ENCODE measurements around the gene HSD11B1.

HSD11B1 gene

DNA sequence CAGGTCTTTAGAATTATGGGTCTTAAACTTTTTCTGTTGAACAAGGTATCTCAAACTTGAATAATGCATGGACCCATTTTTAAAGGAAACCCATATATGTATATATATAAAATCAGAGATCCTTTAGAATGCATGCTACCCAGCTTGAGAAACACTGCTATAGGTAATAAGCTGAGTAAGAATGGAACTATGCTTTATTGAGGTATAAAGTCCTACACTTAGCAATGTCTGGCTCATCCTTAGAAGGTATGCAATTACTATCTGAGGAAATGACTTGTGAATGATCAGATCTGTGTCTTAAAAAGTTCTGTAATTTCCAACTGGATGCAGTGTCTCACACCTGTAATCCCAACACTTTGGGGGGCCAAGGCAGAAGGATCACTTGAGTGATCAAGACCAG lies 62.5 kb downstream of the HSD11B1 start:
- TF ChIP-seq, protein P1, sequence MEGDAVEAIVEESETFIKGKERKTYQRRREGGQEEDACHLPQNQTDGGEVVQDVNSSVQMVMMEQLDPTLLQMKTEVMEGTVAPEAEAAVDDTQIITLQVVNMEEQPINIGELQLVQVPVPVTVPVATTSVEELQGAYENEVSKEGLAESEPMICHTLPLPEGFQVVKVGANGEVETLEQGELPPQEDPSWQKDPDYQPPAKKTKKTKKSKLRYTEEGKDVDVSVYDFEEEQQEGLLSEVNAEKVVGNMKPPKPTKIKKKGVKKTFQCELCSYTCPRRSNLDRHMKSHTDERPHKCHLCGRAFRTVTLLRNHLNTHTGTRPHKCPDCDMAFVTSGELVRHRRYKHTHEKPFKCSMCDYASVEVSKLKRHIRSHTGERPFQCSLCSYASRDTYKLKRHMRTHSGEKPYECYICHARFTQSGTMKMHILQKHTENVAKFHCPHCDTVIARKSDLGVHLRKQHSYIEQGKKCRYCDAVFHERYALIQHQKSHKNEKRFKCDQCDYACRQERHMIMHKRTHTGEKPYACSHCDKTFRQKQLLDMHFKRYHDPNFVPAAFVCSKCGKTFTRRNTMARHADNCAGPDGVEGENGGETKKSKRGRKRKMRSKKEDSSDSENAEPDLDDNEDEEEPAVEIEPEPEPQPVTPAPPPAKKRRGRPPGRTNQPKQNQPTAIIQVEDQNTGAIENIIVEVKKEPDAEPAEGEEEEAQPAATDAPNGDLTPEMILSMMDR (IDR thresholded peaks at IDR 0.05; ENCODE audit: low read depth, low read length): no peak
- no peak for DNase-seq (ENCODE audit: extremely low read depth, low read depth)

DNA sequence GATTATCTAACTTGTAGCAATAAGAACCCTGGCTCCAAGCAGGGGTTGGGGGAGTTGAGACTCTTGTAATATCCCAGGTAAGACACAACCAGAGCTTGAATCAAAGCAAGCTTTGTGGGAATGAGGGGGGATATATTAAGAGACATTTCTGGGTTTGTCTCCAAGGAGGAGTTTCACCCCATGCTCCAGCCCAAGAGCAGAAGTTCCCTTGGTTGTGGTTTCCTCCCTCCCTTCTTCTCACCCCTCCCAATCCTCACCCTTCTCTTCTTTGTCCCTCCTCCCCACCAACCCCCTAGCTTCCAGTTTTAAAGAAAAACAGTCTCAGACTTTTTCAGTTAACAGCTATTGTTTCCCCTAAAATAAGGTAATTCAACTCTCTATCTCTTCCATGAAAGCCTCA lies 63.1 kb downstream of the HSD11B1 start:
- TF ChIP-seq, protein P1 (IDR thresholded peaks at IDR 0.05; ENCODE audit: low read depth, low read length): no peak
- DNase-seq (ENCODE audit: extremely low read depth, low read depth): no peak

DNA sequence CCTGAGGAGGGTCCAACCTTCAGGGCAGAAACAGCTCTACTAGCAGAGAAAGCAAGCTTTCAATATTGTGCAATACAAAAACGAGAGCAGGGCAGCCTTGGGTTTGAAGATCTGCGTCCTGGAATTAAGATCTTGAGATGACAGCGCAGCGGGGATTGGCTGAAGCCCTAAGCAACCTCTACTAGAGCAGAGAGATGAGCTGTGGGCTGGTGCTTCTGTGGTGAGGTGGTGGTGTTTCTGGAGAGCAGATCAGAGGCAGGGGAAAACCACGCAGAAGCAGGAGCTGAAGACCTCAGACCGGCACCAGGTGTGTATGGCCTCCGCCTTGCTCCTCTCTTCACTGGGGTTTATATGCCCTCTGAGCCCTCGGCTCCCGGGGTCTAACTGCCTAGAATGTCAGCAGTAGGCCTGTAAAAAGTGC lies 63.7 kb downstream of the HSD11B1 start:
- TF ChIP-seq, protein P1 (IDR thresholded peaks at IDR 0.05; ENCODE audit: low read depth, low read length): no peak
- no peak for DNase-seq (ENCODE audit: extremely low read depth, low read depth)

DNA sequence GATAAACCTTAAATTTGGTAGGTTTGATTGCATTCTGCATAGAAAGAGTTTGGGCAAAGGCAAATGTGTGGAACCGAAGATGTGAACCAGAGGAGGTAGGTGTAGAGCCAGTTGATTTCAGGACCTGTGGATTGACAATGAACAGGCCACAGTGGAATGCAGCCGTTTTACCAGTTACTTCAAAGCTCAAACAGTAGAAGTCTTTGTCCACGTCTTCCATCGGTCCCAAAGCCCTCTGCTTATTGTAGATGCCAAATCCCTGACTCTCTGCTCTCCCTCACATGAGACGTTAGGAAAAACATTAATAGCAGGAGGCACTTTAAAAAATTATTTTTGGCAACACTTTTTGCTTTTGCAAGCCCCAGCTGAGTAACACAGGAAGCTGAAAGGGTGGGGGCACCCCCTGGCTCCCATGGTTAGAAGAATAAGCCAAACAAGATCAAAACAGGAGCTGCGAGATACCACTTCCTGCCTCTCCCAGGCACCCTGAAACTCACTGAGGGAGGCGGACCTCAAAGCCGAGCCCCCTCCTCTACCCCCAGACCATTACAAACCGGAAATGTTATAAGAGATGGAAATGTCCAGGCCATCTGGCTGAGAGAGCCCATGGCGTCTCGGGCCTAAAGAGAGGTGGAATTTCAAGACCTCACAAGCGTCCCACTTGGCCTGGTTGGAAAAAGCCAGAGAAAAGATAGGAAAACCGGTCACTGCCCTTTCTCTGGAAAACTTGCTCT lies 64.7 kb downstream of the HSD11B1 start:
- TF ChIP-seq, protein P1 (IDR thresholded peaks at IDR 0.05; ENCODE audit: low read depth, low read length): no peak
- peak; percentile 16 for DNase-seq (ENCODE audit: extremely low read depth, low read depth)

GRCh38 chr1:209769971-209770370 lies 65.3 kb downstream of the HSD11B1 start:
- TF ChIP-seq, protein P1 (IDR thresholded peaks at IDR 0.05; ENCODE audit: low read depth, low read length): no peak
- no peak for DNase-seq (ENCODE audit: extremely low read depth, low read depth)

GRCh38 chr1:209770636-209771415 lies 66.2 kb downstream of the HSD11B1 start:
- no peak for DNase-seq (ENCODE audit: extremely low read depth, low read depth)
- TF ChIP-seq, protein P1 (IDR thresholded peaks at IDR 0.05; ENCODE audit: low read depth, low read length): no peak

DNA sequence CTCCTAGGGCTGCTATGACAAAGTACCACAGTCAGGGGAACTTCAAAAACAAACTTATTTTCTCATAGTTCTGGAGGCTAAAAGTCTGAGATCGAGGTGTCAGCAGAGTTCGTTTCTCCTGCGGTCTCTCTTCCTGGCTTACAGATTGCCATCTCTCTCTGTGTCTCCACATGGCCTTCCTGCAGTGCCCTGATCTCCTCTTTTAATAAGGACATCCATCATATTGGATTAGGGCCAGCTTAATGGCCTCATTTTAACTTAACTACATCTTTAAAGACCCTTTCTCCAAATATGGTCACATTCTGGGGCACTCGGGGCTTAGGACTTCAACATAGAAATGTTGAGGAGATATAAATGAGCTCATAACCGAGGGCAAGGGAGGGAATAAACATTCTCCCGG lies 67.5 kb downstream of the HSD11B1 start:
- DNase-seq (ENCODE audit: extremely low read depth, low read depth): no peak
- TF ChIP-seq, protein P1 (IDR thresholded peaks at IDR 0.05; ENCODE audit: low read depth, low read length): no peak
